Astrocyte (in vitro differentiated cells and primary cell): ENCODE measurements around the gene XIRP1.

Source experiments
- EZH2 ChIP-seq: IDR thresholded peaks from 2 replicates; pipeline ENCODE4 v1.6.1; 2012; ENCODE audit warnings: mild to moderate bottlenecking, low read length, inconsistent platforms; ENCODE audit not compliant: insufficient read depth
- TF ChIP-seq, protein P1 (sequence below): IDR thresholded peaks from 2 replicates; pipeline ENCODE4 v1.5.1; 2011; ENCODE audit warnings: low read depth, mild to moderate bottlenecking, inconsistent platforms, low read length, moderate library complexity; ENCODE audit not compliant: insufficient read depth

DNA sequence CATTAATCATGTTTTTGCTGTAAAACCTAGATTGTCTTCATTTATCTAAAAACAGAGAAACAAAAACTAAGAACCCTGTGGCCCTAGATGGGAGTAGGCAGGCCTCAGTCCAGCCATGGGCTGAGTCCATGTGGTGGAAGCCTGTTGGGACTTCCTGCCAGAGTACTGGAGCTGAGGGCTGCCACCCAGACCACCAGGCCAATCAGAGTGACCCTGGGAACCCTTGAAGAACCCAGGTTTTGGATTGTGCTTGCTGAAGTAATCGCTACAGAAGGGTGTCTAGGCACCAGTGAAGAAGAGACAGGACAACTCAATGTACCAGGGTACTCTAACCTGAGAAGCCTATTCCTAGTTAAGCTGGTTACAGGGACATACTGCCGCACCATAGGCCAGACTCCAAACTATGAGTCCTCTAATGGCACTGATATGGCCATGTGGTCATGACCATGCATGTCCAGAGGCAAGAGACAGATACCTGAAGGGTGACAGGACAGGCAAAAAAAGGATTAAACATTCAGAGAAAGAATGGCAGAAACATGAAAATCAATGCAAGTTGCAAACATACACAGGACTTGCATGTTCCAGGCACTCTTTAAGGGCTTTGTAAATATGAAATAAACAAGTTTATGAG lies 51.9 kb downstream of the XIRP1 start:
- TF ChIP-seq EZH2 = no peak
- TF ChIP-seq, protein P1, sequence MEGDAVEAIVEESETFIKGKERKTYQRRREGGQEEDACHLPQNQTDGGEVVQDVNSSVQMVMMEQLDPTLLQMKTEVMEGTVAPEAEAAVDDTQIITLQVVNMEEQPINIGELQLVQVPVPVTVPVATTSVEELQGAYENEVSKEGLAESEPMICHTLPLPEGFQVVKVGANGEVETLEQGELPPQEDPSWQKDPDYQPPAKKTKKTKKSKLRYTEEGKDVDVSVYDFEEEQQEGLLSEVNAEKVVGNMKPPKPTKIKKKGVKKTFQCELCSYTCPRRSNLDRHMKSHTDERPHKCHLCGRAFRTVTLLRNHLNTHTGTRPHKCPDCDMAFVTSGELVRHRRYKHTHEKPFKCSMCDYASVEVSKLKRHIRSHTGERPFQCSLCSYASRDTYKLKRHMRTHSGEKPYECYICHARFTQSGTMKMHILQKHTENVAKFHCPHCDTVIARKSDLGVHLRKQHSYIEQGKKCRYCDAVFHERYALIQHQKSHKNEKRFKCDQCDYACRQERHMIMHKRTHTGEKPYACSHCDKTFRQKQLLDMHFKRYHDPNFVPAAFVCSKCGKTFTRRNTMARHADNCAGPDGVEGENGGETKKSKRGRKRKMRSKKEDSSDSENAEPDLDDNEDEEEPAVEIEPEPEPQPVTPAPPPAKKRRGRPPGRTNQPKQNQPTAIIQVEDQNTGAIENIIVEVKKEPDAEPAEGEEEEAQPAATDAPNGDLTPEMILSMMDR = no peak
